ENCODE results near the gene CIAO2A. TPM values are rescaled to one million over a fixed set of nuclear protein-coding genes. Genes with fewer than 3 reads are reported as not detected.

CIAO2A gene
- polyA plus RNA-seq, 4 donors: 117 to 259 (median 171) TPM

DNA sequence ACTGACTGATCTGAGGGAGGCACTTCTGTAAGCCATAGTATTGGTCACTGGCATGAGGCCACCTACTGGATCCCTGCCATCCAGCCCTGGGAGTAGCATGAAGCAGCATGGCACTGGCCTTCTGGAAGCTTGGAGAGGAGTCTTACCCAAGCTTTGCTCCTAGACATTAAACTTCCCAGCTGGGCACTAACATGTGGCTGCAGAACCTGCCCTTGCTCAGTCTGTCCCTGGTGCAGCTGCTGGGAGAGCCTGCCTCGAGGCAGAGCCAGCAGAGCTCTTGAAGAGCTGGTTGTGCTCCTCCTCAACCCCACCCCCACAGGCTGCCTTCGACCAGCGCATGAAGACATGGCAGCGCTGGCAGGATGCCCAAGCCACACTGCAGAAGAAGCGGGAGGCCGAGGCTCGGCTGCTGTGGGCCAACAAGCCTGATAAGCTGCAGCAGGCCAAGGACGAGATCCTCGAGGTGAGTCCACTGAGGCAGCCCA, 40.7 kb upstream of the CIAO2A start:
- no peak overlapping the region for H3K27ac ChIP-seq (ENCODE audit: low read depth in 1 of 3, low read length in 2 of 3)
- H3K9me3 ChIP-seq (ENCODE audit: control insufficient read depth in 2 of 2, insufficient read depth in 1 of 2, low read depth in 1 of 2, low read length in 1 of 2): no peaks in the 10 kb centered on the region
- FAIRE-seq (no peak), DNase-seq (no peak)
- peaks cover 33 to 77% (median 47%) of the 10 kb centered on the region in 3 donors for H3K36me3 ChIP-seq (ENCODE audit: control insufficient read depth in 3 of 3, insufficient read depth in 2 of 3, low read depth in 1 of 3, low read length in 3 of 3)
- 83 to 90% (median 83%) methylated on average over 9 of the region's 9 CpGs for WGBS, 3 donors
- H3K4me1 ChIP-seq (ENCODE audit: control insufficient read depth in 3 of 3, insufficient read depth in 2 of 3, low read depth in 1 of 3, low read length in 2 of 3): no peaks in the 10 kb centered on the region
- no peaks in the 10 kb centered on the region for H3K27me3 ChIP-seq (ENCODE audit: control insufficient read depth in 3 of 3, insufficient read depth in 3 of 3, low read length in 3 of 3)
- H3K4me3 ChIP-seq (ENCODE audit: low read depth in 1 of 3, low read length in 3 of 3): no peak overlapping the region

DNA sequence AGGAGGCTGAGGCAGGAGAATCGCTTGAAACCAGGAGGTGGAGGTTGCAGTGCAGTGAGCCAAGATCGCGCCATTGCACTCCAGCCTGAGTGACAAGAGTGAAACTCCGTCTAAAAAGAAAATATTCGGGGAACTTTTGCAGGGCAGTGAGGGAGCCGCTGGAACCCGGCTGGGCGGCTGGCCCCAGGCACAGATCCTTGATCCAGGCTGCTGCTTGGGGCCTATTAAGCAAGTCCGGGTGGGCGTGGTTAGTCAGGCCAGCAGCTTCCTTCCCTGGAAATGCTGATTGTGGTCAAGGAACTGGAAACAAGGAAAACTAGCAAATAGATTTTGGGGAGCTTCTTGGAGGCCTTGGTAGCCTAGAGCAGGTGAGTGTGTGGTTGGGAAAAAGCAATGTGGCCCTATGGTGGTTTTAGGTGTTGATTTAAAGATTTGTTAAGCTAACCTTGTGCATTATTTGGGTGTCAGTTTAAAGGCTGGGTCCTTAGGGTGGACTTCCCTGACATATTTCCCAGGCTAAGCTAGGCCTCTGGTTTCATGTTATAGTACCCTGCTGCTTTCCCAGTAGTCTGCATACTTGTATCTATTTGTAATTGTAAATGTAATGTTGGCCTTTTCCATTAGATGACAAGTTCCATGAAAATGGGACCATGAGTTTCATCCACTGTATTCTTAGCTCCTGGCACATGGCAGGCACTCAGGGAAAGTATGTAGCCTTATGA, 40.1 kb upstream of the CIAO2A start:
- no peak for FAIRE-seq
- DNase-seq: no peak
- Histone ChIP-seq H3K27ac (ENCODE audit: low read depth in 1 of 3, low read length in 2 of 3) (no peak overlapping the region), H3K4me1 (ENCODE audit: control insufficient read depth in 3 of 3, insufficient read depth in 2 of 3, low read depth in 1 of 3, low read length in 2 of 3) (no peaks in the 10 kb centered on the region), H3K9me3 (ENCODE audit: control insufficient read depth in 2 of 2, insufficient read depth in 1 of 2, low read depth in 1 of 2, low read length in 1 of 2) (no peaks in the 10 kb centered on the region), H3K27me3 (ENCODE audit: control insufficient read depth in 3 of 3, insufficient read depth in 3 of 3, low read length in 3 of 3) (no peaks in the 10 kb centered on the region), H3K36me3 (ENCODE audit: control insufficient read depth in 3 of 3, insufficient read depth in 2 of 3, low read depth in 1 of 3, low read length in 3 of 3) (peaks cover 33 to 80% (median 49%) of the 10 kb centered on the region in 3 donors), H3K4me3 (ENCODE audit: low read depth in 1 of 3, low read length in 3 of 3) (no peak overlapping the region)
- 94 to 97% (median 95%) methylated on average over 10 of the region's 10 CpGs for WGBS, 3 donors

- WGBS, 3 donors: 95 to 96% (median 95%) methylated on average over 4 of the region's 4 CpGs
- FAIRE-seq: no peak
- Histone ChIP-seq H3K27ac (ENCODE audit: low read depth in 1 of 3, low read length in 2 of 3) (no peak overlapping the region), H3K9me3 (ENCODE audit: control insufficient read depth in 2 of 2, insufficient read depth in 1 of 2, low read depth in 1 of 2, low read length in 1 of 2) (no peaks in the 10 kb centered on the region), H3K4me3 (ENCODE audit: low read depth in 1 of 3, low read length in 3 of 3) (no peak overlapping the region), H3K4me1 (ENCODE audit: control insufficient read depth in 3 of 3, insufficient read depth in 2 of 3, low read depth in 1 of 3, low read length in 2 of 3) (no peaks in the 10 kb centered on the region), H3K27me3 (ENCODE audit: control insufficient read depth in 3 of 3, insufficient read depth in 3 of 3, low read length in 3 of 3) (no peaks in the 10 kb centered on the region), H3K36me3 (ENCODE audit: control insufficient read depth in 3 of 3, insufficient read depth in 2 of 3, low read depth in 1 of 3, low read length in 3 of 3) (peaks cover 31 to 73% (median 51%) of the 10 kb centered on the region in 3 donors)
- DNase-seq: no peak
Observed at GRCh38 chr15:64132217-64132616, 38.6 kb upstream of the CIAO2A start.

- no peaks in the 10 kb centered on the region for H3K27me3 ChIP-seq (ENCODE audit: control insufficient read depth in 3 of 3, insufficient read depth in 3 of 3, low read length in 3 of 3)
- no peak overlapping the region for H3K27ac ChIP-seq (ENCODE audit: low read depth in 1 of 3, low read length in 2 of 3)
- no peak for FAIRE-seq
- no peaks in the 10 kb centered on the region for H3K4me1 ChIP-seq (ENCODE audit: control insufficient read depth in 3 of 3, insufficient read depth in 2 of 3, low read depth in 1 of 3, low read length in 2 of 3)
- H3K36me3 ChIP-seq (ENCODE audit: control insufficient read depth in 3 of 3, insufficient read depth in 2 of 3, low read depth in 1 of 3, low read length in 3 of 3): peaks cover 31 to 66% (median 51%) of the 10 kb centered on the region in 3 donors
- no peak overlapping the region for H3K4me3 ChIP-seq (ENCODE audit: low read depth in 1 of 3, low read length in 3 of 3)
- WGBS, 3 donors: 94 to 96% (median 94%) methylated on average over 7 of the region's 7 CpGs
- DNase-seq: no peak
- H3K9me3 ChIP-seq (ENCODE audit: control insufficient read depth in 2 of 2, insufficient read depth in 1 of 2, low read depth in 1 of 2, low read length in 1 of 2): no peaks in the 10 kb centered on the region
Observed at GRCh38 chr15:64131547-64131946, 37.9 kb upstream of the CIAO2A start.

- Histone ChIP-seq H3K27me3 (ENCODE audit: control insufficient read depth in 3 of 3, insufficient read depth in 3 of 3, low read length in 3 of 3) (no peaks in the 10 kb centered on the region), H3K27ac (ENCODE audit: low read depth in 1 of 3, low read length in 2 of 3) (no peak overlapping the region), H3K4me3 (ENCODE audit: low read depth in 1 of 3, low read length in 3 of 3) (no peak overlapping the region), H3K4me1 (ENCODE audit: control insufficient read depth in 3 of 3, insufficient read depth in 2 of 3, low read depth in 1 of 3, low read length in 2 of 3) (no peaks in the 10 kb centered on the region), H3K36me3 (ENCODE audit: control insufficient read depth in 3 of 3, insufficient read depth in 2 of 3, low read depth in 1 of 3, low read length in 3 of 3) (peaks cover 31 to 60% (median 51%) of the 10 kb centered on the region in 3 donors), H3K9me3 (ENCODE audit: control insufficient read depth in 2 of 2, insufficient read depth in 1 of 2, low read depth in 1 of 2, low read length in 1 of 2) (no peaks in the 10 kb centered on the region)
- no peak for FAIRE-seq
- 95 to 99% (median 97%) methylated on average over 3 of the region's 3 CpGs for WGBS, 3 donors
- no peak for DNase-seq
Observed at GRCh38 chr15:64130159-64130558, 36.5 kb upstream of the CIAO2A start.

DNA sequence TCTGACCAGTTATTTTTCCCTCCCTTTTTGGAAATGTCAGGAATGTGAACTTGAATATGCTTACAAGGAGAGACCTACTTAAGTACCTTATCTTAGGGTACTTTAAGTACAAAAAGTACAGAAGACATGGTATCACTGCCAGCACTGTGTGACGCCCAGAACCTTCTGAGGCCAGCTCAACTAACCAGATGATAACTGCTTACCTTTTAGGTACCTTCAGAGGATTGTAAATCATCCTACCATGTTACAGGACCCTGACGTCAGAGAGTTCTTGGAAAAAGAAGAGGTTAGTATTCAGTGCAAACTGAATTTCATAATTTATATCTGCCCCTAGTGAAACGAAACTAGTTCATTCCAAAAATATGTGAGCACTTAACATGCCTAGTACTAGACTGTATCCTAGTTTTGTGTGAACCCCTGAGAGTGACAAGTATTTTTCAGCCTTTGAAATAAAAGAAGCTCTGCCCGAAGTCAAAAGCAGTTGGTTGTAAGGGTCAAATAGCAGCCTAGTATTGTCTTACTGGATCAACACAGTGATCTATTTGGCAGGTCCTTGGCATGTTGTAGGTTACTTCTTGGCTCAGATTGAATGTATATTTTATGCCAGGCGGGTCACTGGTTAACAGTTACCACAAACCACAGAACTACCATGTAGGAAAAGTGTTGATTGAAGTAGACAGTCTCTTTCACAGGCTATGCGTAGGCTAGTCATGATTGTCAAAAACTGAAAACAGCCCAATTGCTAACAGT, 34.1 kb upstream of the CIAO2A start:
- Histone ChIP-seq H3K4me3 (ENCODE audit: low read depth in 1 of 3, low read length in 3 of 3) (no peak overlapping the region), H3K27ac (ENCODE audit: low read depth in 1 of 3, low read length in 2 of 3) (no peak overlapping the region), H3K4me1 (ENCODE audit: control insufficient read depth in 3 of 3, insufficient read depth in 2 of 3, low read depth in 1 of 3, low read length in 2 of 3) (no peaks in the 10 kb centered on the region), H3K36me3 (ENCODE audit: control insufficient read depth in 3 of 3, insufficient read depth in 2 of 3, low read depth in 1 of 3, low read length in 3 of 3) (peaks cover 19 to 45% (median 44%) of the 10 kb centered on the region in 3 donors), H3K27me3 (ENCODE audit: control insufficient read depth in 3 of 3, insufficient read depth in 3 of 3, low read length in 3 of 3) (no peaks in the 10 kb centered on the region), H3K9me3 (ENCODE audit: control insufficient read depth in 2 of 2, insufficient read depth in 1 of 2, low read depth in 1 of 2, low read length in 1 of 2) (no peaks in the 10 kb centered on the region)
- DNase-seq (no peak), FAIRE-seq (no peak)
- WGBS, 3 donors: 88 to 92% (median 89%) methylated on average over 6 of the region's 6 CpGs

- Histone ChIP-seq H3K9me3 (ENCODE audit: control insufficient read depth in 2 of 2, insufficient read depth in 1 of 2, low read depth in 1 of 2, low read length in 1 of 2) (no peaks in the 10 kb centered on the region), H3K27me3 (ENCODE audit: control insufficient read depth in 3 of 3, insufficient read depth in 3 of 3, low read length in 3 of 3) (no peaks in the 10 kb centered on the region), H3K27ac (ENCODE audit: low read depth in 1 of 3, low read length in 2 of 3) (no peak overlapping the region), H3K36me3 (ENCODE audit: control insufficient read depth in 3 of 3, insufficient read depth in 2 of 3, low read depth in 1 of 3, low read length in 3 of 3) (peaks cover 9 to 39% (median 37%) of the 10 kb centered on the region in 3 donors), H3K4me1 (ENCODE audit: control insufficient read depth in 3 of 3, insufficient read depth in 2 of 3, low read depth in 1 of 3, low read length in 2 of 3) (no peaks in the 10 kb centered on the region), H3K4me3 (ENCODE audit: low read depth in 1 of 3, low read length in 3 of 3) (no peak overlapping the region)
- no peak for FAIRE-seq
- DNase-seq: no peak
- WGBS, 3 donors: 84 to 88% (median 87%) methylated on average over 3 of the region's 3 CpGs
Observed at GRCh38 chr15:64125978-64126377, 32.3 kb upstream of the CIAO2A start.

- no peak for FAIRE-seq
- Histone ChIP-seq H3K4me3 (ENCODE audit: low read depth in 1 of 3, low read length in 3 of 3) (no peak overlapping the region), H3K36me3 (ENCODE audit: control insufficient read depth in 3 of 3, insufficient read depth in 2 of 3, low read depth in 1 of 3, low read length in 3 of 3) (peaks cover 3 to 43% (median 33%) of the 10 kb centered on the region in 3 donors)
Observed at GRCh38 chr15:64122936-64123351, 29.3 kb upstream of the CIAO2A start.

More at GRCh38 chr15:64122936-64123351, 29.3 kb upstream of the CIAO2A start:
- H3K4me1 ChIP-seq (ENCODE audit: control insufficient read depth in 3 of 3, insufficient read depth in 2 of 3, low read depth in 1 of 3, low read length in 2 of 3): peaks cover 0 to 9% (median 0%) of the 10 kb centered on the region in 3 donors
- no peaks in the 10 kb centered on the region for H3K27me3 ChIP-seq (ENCODE audit: control insufficient read depth in 3 of 3, insufficient read depth in 3 of 3, low read length in 3 of 3)
- H3K9me3 ChIP-seq (ENCODE audit: control insufficient read depth in 2 of 2, insufficient read depth in 1 of 2, low read depth in 1 of 2, low read length in 1 of 2): no peaks in the 10 kb centered on the region
- H3K27ac ChIP-seq (ENCODE audit: low read depth in 1 of 3, low read length in 2 of 3): no peak overlapping the region
- WGBS, 3 donors: 90 to 93% (median 93%) methylated on average over 3 of the region's 3 CpGs
- DNase-seq: no peak

All from small intestine (tissue), 7 donors.